GM18870 (cell line): ENCODE data around the gene SPC25.
"Not testable (repeated sequence)": the region's sequence is repeated elsewhere in the genome, so short reads cannot be mapped to it uniquely, and the experiment has no call there.

ENCODE experiments used
- ATAC-seq: cut with Tn5 transposase; IDR thresholded peaks from one replicate; pipeline ENCODE4 v1.9.1; 2021; ENCODE audit warnings: moderate library complexity; ENCODE audit not compliant: unreplicated experiment

Gene SPC25

GRCh38 chr2:168890006-168890782, at the start of gene SPC25:
TSS of gene SPC25 (minus strand) at chr2:168890430. CDS start at chr2:168889519, 911 bp downstream.
- ATAC-seq = peak; percentile 99

DNA sequence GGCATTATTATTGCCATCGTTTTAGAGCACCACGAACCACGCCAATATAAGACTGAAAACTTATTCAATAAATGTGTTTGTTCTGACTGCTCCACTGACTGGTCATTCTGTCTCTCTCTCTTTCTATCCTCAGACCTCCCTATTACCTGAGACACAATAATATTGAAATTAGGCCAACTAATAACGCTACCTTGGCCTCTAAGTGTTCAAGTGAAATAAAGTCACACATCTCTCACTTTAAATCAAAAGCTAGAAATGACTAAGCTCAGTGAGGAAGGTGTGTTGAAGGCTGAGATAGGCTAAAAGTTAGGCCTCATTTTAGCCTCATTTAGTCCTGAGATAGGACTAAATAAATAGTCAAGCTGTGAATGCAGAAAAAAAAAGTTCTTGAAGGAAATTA, 49.7 kb upstream of the SPC25 start:
- peak; percentile 88 for ATAC-seq

- ATAC-seq = no peak
Measured at GRCh38 chr2:168939061-168939460, 48.8 kb upstream of the SPC25 start.

DNA sequence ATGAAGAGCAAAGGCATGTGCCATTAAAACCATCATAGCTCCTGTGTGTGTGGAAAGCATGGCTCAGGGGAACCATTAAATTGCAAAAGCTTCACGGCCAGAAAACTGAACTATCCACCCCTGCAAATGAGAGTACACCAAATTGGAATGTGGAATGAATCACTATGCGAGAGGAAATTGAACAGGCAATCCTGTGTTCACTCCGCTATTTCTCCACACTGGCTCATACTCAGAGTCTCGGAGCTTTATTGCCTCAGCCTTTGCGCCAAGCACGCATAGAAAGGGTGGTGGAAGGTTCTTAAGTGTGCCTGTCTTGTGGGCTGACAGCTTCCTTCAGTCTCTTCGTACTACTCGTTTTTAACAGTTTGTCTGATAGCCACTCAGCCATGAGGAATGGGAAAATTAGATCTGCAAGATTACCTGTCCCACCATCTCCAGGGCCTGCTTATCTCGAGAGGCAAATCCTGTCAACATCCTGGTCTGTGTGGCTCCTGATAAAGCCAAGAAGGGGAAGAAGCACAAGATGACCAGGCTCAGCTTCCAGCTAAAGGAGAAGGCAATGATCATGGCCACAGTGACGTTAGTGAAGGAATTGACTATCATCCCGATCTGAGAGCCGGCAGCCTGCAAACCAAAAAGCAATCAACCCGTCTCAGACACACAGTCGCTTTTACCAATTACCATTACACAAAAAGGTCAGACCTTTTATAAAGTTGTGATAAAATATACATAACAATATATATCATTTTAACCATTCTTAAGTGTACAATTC, 45.8 kb upstream of the SPC25 start:
- no peak for ATAC-seq

DNA sequence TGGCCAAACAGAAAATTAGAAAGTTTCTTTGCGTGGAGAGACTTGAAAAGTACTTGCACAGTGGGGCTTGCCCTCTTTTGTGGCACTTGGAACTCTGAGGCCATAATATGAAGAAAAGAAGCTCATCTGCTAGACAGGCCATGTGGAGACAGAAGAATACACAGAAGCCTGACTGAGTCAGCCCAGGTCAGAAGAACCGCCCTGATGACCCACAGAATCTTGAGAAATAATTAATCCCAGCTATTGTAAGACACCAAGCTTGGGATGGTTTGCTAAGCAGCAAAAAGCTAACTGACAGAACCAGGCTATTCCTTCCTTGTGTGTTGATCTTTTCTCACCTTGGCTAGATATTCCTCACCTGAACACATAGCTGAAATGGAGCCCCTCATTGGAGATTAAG, 44.6 kb upstream of the SPC25 start:
- no peak for ATAC-seq

- ATAC-seq = not testable (repeated sequence)
Measured at GRCh38 chr2:168932174-168932573, 41.9 kb upstream of the SPC25 start.

GRCh38 chr2:168930242-168930641, 40.0 kb upstream of the SPC25 start:
- no peak for ATAC-seq

GRCh38 chr2:168929031-168929430, 38.8 kb upstream of the SPC25 start:
- ATAC-seq = no peak

DNA sequence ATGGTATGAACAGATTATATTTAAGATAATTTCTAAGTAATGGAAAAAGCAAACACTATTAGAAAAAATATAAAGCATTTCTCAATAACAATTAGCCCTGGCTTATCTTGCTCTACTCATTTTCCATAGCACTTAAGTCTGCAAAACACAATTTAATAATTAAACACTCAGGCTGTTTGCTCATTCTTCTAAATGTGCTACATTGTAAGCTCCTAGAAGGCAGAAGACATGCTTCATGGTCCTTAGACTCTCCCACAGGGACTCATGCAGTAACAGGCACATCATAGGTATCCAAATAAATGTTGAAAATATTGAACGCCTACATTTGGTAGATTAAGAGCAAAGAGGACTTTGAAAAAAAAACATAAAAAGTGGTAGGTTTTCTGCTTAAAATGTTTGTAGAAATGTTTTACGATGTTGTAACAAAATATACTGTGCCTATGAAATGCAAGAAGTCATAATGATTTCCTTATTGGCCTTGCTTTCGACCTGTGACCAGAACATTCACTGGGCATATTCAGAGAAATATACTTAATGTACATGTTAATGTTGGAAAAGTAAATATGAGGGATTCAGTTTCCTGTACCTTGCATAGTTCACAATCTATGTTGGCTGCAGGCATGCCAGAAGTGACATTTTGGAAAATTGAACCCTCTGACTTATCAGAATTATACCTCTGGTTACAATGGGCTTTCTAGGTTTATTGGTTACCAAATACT, 38.0 kb upstream of the SPC25 start:
- ATAC-seq = no peak

GRCh38 chr2:168926621-168927386, 36.6 kb upstream of the SPC25 start:
- ATAC-seq = no peak

DNA sequence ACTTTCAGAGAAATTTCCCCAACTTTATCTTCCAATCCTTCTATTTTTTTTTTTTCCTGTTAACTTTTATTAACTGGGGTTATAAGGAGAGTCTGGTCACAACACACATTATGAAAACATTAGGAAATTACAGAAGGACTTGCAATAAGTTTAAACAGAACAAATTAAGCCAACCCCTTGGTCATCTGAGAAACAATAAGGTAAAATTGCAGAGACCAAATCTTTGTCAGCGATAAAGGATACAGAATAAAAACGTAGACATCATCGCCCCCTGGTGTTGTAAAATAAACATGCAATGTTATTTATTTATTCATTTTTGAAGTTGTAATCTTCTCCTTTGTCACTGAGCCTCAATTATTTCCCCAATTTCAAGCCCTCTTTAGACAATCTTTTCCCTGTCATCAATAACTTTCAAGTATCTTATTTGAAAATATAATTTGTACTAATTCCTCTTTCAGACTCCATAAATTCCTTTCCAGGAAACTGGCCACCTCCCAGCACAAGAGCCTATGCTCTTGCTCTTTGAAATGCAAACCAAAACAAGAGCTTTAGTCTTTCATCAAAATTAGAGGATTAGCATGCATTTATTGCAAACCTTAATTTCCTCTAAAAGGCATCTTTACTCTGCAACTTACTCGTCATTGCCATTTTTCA, 30.4 kb upstream of the SPC25 start:
- no peak for ATAC-seq

- no peak for ATAC-seq
Measured at GRCh38 chr2:168916331-168916675, 26.1 kb upstream of the SPC25 start.

- ATAC-seq = no peak
Measured at GRCh38 chr2:168915441-168916330, 25.5 kb upstream of the SPC25 start.

GRCh38 chr2:168913495-168913894, 23.3 kb upstream of the SPC25 start:
- ATAC-seq = no peak

- no peak for ATAC-seq
Measured at GRCh38 chr2:168912901-168913369, 22.7 kb upstream of the SPC25 start.

- no peak for ATAC-seq
Measured at GRCh38 chr2:168912466-168912865, 22.2 kb upstream of the SPC25 start.

DNA sequence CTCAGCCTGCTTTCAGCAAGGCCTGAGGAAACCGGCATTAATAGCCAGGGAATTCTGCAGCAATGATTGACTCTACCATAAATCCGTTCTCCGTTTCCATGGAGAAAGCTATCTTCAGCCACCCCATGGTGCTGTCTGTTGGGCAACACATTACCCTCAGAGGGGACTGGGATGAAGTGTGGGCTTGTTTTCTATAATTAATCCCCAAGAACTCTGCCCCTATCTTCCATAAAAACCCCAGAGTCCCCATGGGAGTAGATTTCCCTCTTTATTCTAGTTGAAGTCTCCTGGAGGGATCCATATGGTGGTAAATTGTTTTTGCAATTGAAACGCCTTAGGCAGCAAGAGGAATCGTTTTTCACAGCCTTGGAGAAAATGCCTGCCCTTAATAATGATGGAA, 20.1 kb upstream of the SPC25 start:
- no peak for ATAC-seq

- no peak for ATAC-seq
Measured at GRCh38 chr2:168907940-168908662, 17.9 kb upstream of the SPC25 start.

GRCh38 chr2:168904358-168904757, 14.1 kb upstream of the SPC25 start:
- ATAC-seq = no peak
